PC-9 (cell line): ENCODE data around the gene TP53BP2. TPM values are rescaled to one million over a fixed set of nuclear protein-coding genes. Genes with fewer than 3 reads are reported as not detected.
A peak's percentile ranks its signal among the peaks of the same experiment; 100 is the strongest.

ENCODE experiments used
- BruUV-seq: library from RNA; stranded (reverse); fragments of 400-500 nt; replicated peaks from 2 replicates; lab custom pipeline; 2021; lab: Mats Ljungman, UMichigan
- CTCF ChIA-PET: fragments of 300-600 bp; sonication (Branson Sonifier 250); formaldehyde crosslinking; loops from one replicate; lab custom pipeline; 2022; ENCODE audit warnings: antibody characterized with exemption; lab: Charles Lee
- POLR2A ChIA-PET: fragments of 300-600 bp; sonication (Branson Sonifier 250); formaldehyde crosslinking; loops from one replicate; lab custom pipeline; 2022; ENCODE audit warnings: antibody characterized with exemption; ENCODE audit not compliant: unreplicated experiment; lab: Charles Lee
- DNase-seq, 2 experiments: peaks; one replicate each; pipeline versions ENCODE4 v3.0.0 to v3.0.0-alpha.2; 2015 to 2022; ENCODE audit warnings: mixed read lengths in 1 of 2
- H2AFZ ChIP-seq: fragments of 200-600 bp; sonication (generic); 2 replicates; pipeline ENCODE4 v1.8.1; 2017; ENCODE audit warnings: antibody characterized with exemption
- H3F3A ChIP-seq: fragments of 200-600 bp; sonication (generic); 2 replicates; pipeline ENCODE4 v1.8.1; 2017; ENCODE audit warnings: antibody characterized with exemption, mild to moderate bottlenecking, low read depth; ENCODE audit not compliant: insufficient read depth
- H3K27ac ChIP-seq: fragments of 200-600 bp; sonication (generic); 2 replicates; pipeline ENCODE4 v1.6.1; 2016; ENCODE audit warnings: mixed run types
- H3K27me3 ChIP-seq: fragments of 200-600 bp; sonication (generic); 2 replicates; pipeline ENCODE4 v1.6.1; 2016; ENCODE audit warnings: low read depth, mixed run types; ENCODE audit not compliant: insufficient read depth
- H3K36me3 ChIP-seq: fragments of 200-600 bp; sonication (generic); 2 replicates; pipeline ENCODE4 v1.6.1; 2016; ENCODE audit warnings: low read depth, mixed run types
- H3K4me1 ChIP-seq: fragments of 200-600 bp; sonication (generic); replicated peaks from 2 replicates; pipeline ENCODE4 v1.6.1; 2016; ENCODE audit warnings: mixed run types; ENCODE audit not compliant: insufficient read depth
- H3K4me2 ChIP-seq: fragments of 200-600 bp; sonication (generic); 2 replicates; pipeline ENCODE4 v1.6.1; 2017; ENCODE audit warnings: mixed run types
- H3K4me3 ChIP-seq: fragments of 200-600 bp; sonication (generic); 2 replicates; pipeline ENCODE4 v1.6.1; 2016; ENCODE audit warnings: mixed run types
- H3K79me2 ChIP-seq: fragments of 200-600 bp; sonication (generic); 2 replicates; pipeline ENCODE4 v1.6.1; 2017; ENCODE audit warnings: low read depth, mixed run types
- H3K9me2 ChIP-seq: fragments of 200-600 bp; sonication (generic); 2 replicates; pipeline ENCODE4 v1.8.1; 2017; ENCODE audit warnings: mild to moderate bottlenecking; ENCODE audit not compliant: insufficient read depth
- H3K9me3 ChIP-seq: fragments of 200-600 bp; sonication (generic); 2 replicates; pipeline ENCODE4 v1.8.1; 2016; ENCODE audit warnings: low read depth; ENCODE audit not compliant: insufficient read depth
- H4K20me1 ChIP-seq: fragments of 200-600 bp; sonication (generic); 2 replicates; pipeline ENCODE4 v1.8.1; 2017; ENCODE audit not compliant: insufficient read depth
- EZH2 ChIP-seq: fragments of 200-600 bp; sonication (generic); IDR thresholded peaks from 2 replicates; pipeline ENCODE4 v1.8.0; 2017; ENCODE audit warnings: antibody characterized with exemption, low read depth
- intact Hi-C: fragments of 100-400 bp; cut with micrococcal nuclease; formaldehyde crosslinking; loops from one replicate; pipeline ENCODE4 v1.10.0; 2022; ENCODE audit not compliant: unreplicated experiment
- total RNA-seq: library from RNA; stranded (reverse); gene quantifications from 2 replicates; pipeline ENCODE4 v1.2.3, GENCODE V29; 2021
- TF ChIP-seq, protein P1 (sequence below): fragments of 200-600 bp; sonication (generic); conservative IDR thresholded peaks from 2 replicates; pipeline ENCODE4 v1.6.1; 2017; ENCODE audit warnings: mixed run types, antibody characterized with exemption, mild to moderate bottlenecking, moderate library complexity

The TP53BP2 gene
- total RNA-seq, 1 experiment from 2014 or later = 63.1 TPM

DNA sequence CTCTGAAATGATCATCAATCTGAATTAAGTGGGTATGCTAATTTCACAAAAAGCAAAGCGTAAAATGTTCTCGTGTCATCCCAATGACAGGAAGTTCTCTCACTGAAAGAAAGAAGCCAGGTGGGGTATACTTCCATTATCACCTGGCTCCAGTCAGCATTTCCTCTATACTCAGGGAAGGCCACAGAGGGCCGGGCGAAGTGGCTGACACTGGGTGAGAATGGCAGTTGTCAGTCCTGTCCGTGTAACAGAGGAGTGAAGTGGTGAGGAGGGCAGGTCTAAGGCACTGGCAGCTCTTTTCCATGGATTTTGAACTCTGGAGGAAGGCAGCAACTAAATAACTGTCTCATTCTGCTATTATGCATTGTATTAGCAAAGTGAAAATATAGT lies 73.0 kb downstream of the TP53BP2 start:
- CTCF ChIA-PET = no interaction called here

DNA sequence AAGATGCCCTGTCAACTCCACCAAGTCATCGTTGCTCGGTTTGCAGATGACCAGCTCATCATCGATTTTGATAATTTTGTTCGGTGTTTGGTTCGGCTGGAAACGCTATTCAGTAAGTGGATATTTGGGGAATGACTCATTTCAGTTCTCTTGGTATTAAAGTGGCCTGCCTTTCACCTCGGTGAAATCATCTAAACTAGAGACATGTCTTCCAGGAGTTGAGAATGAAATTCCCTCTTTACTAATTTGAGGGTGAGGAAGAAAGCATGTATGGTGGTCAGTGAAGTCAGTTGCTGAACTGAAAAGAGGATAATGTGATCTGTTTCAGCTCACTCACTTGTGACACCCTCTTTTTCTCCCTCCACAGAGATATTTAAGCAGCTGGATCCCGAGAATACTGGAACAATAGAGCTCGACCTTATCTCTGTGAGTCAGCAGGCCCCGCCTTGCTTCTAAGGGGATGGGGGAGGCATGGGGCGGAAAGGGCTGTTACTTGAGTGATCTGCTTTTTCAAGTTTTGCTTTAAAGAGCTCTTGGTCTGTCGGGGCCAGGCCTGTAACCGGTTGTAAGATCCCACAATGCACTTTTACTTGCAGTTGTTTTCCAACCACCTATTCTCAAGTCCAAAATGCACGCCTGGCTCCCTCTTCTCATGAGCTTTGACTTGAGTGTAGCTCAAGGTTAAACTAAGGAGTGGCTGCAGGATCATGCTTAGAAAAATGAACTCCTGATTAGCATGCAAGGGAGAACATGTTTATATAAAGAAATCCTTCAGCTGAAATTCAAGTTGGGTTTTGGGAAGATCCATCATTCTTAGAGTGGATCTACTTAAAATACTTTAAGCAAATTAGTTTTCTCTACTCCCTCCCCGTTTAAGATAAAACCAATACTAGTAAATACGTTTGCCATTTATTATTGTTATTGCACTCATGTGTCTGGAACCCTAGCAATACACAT lies 73.7 kb downstream of the TP53BP2 start:
- TF ChIP-seq, protein P1, sequence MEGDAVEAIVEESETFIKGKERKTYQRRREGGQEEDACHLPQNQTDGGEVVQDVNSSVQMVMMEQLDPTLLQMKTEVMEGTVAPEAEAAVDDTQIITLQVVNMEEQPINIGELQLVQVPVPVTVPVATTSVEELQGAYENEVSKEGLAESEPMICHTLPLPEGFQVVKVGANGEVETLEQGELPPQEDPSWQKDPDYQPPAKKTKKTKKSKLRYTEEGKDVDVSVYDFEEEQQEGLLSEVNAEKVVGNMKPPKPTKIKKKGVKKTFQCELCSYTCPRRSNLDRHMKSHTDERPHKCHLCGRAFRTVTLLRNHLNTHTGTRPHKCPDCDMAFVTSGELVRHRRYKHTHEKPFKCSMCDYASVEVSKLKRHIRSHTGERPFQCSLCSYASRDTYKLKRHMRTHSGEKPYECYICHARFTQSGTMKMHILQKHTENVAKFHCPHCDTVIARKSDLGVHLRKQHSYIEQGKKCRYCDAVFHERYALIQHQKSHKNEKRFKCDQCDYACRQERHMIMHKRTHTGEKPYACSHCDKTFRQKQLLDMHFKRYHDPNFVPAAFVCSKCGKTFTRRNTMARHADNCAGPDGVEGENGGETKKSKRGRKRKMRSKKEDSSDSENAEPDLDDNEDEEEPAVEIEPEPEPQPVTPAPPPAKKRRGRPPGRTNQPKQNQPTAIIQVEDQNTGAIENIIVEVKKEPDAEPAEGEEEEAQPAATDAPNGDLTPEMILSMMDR = no peak
- no peak for TF ChIP-seq EZH2
- ChIA-PET CTCF (interaction anchor here (1.0 kb wide), 1 partner anchor 60 kb away, joined by 3 read pairs; the partner anchor contains the start of gene CAPN2), POLR2A (interaction anchor here (0.5 to 2.3 kb wide), 12 partner anchors 8 to 558 kb away, joined by 3 to 29 read pairs (median 4); partner anchors contain the start of gene NVL)
- intact Hi-C loops = loop anchor here (1.0 to 2.0 kb wide), 2 partner anchors 22 to 65 kb away; no protein-coding TSS in a partner anchor
- DNase-seq = peak; percentile 87 to 90
- peaks cover 82% of the 10 kb centered on the region for H3K4me1 ChIP-seq
- peaks cover 61% of the 10 kb centered on the region for H3K36me3 ChIP-seq
- TSS peak; percentile 29 for BruUV-seq
- H2AFZ ChIP-seq = no peak overlapping the region
- peaks cover 81% of the 10 kb centered on the region for H3F3A ChIP-seq
- no peaks in the 10 kb centered on the region for H4K20me1 ChIP-seq
- peaks cover 12% of the 10 kb centered on the region; the same call in 1 of the 2 replicates for H3K79me2 ChIP-seq
- peak overlapping the region; percentile 9; the same call in 1 of the 2 replicates for H3K4me3 ChIP-seq
- H3K27me3 ChIP-seq = no peaks in the 10 kb centered on the region
- H3K9me2 ChIP-seq = no peaks in the 10 kb centered on the region
- H3K9me3 ChIP-seq = no peaks in the 10 kb centered on the region
- peak overlapping the region; percentile 90 for H3K27ac ChIP-seq
- peak overlapping the region; percentile 64 for H3K4me2 ChIP-seq

More for the DNA sequence above, 73.0 kb downstream of the TP53BP2 start:
- H3K27me3 ChIP-seq = no peaks in the 10 kb centered on the region
- peak overlapping the region; percentile 90 for H3K27ac ChIP-seq
- peaks cover 86% of the 10 kb centered on the region for H3F3A ChIP-seq
- BruUV-seq = no TSS peak
- H3K36me3 ChIP-seq = peaks cover 67% of the 10 kb centered on the region
- POLR2A ChIA-PET = interaction anchor here (0.5 to 2.3 kb wide), 5 partner anchors 7 to 72 kb away, joined by 3 to 29 read pairs (median 3); no protein-coding TSS in a partner anchor
- peak overlapping the region; percentile 64 for H3K4me2 ChIP-seq
- H4K20me1 ChIP-seq = no peaks in the 10 kb centered on the region
- H3K4me1 ChIP-seq = peaks cover 86% of the 10 kb centered on the region
- H2AFZ ChIP-seq = no peak overlapping the region
- intact Hi-C loops = loop anchor here (1.0 to 2.0 kb wide), 2 partner anchors 22 to 66 kb away; no protein-coding TSS in a partner anchor
- H3K9me2 ChIP-seq = no peaks in the 10 kb centered on the region
- H3K9me3 ChIP-seq = no peaks in the 10 kb centered on the region
- no peak for DNase-seq
- 0 out of 2 replicates have a peak overlapping the region, but pooled peaks have one; percentile 9 for H3K4me3 ChIP-seq
- H3K79me2 ChIP-seq = peaks cover 12% of the 10 kb centered on the region; the same call in 1 of the 2 replicates
- TF ChIP-seq, protein P1 = no peak
- no peak for TF ChIP-seq EZH2

DNA sequence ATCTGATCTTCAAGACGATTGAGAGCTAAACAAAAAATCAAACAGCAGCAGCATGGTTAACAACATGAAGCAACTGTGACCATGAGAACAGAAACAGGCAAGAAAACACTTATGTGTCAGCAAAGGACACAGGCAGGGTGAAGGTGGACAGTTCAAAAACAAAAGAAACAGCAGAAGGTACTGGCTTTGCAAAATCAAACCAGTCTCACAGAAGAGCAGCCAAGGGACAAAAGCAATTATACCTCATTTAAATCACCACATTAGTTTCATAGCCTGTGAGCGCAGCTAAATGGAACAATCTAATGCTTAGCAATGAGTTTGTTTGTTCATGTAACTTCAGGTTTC lies 74.3 kb downstream of the TP53BP2 start:
- no TSS peak for BruUV-seq
- H3K36me3 ChIP-seq = peaks cover 63% of the 10 kb centered on the region
- no peaks in the 10 kb centered on the region for H3K9me3 ChIP-seq
- peaks cover 76% of the 10 kb centered on the region for H3K4me1 ChIP-seq
- DNase-seq = no peak
- intact Hi-C loops = no loop called here
- peaks cover 12% of the 10 kb centered on the region; the same call in 1 of the 2 replicates for H3K79me2 ChIP-seq
- H3K4me3 ChIP-seq = peak overlapping the region; percentile 9; the same call in 1 of the 2 replicates
- CTCF ChIA-PET = interaction anchor here (1.0 kb wide), 1 partner anchor 59 kb away, joined by 3 read pairs; the partner anchor contains the start of gene CAPN2
- H3K4me2 ChIP-seq = peak overlapping the region; percentile 64
- H2AFZ ChIP-seq = no peak overlapping the region
- H3K27ac ChIP-seq = peak overlapping the region; percentile 90
- H3K27me3 ChIP-seq = no peaks in the 10 kb centered on the region
- no peaks in the 10 kb centered on the region for H3K9me2 ChIP-seq
- no peaks in the 10 kb centered on the region for H4K20me1 ChIP-seq
- POLR2A ChIA-PET = interaction anchor here (0.5 to 2.3 kb wide), 5 partner anchors 60 to 559 kb away, joined by 5 to 29 read pairs (median 7); partner anchors contain the start of gene NVL
- H3F3A ChIP-seq = peaks cover 82% of the 10 kb centered on the region
- TF ChIP-seq, protein P1 = no peak
- TF ChIP-seq EZH2 = no peak
